Activated T-cell treated with anti-CD3 and anti-CD28 coated beads for 48 hours (primary cell): ENCODE measurements around the gene MME.

Source experiments
- DNase-seq: peaks from one replicate; pipeline ENCODE4 v3.0.0-alpha.2; 2020; ENCODE audit warnings: low read depth

MME gene

DNA sequence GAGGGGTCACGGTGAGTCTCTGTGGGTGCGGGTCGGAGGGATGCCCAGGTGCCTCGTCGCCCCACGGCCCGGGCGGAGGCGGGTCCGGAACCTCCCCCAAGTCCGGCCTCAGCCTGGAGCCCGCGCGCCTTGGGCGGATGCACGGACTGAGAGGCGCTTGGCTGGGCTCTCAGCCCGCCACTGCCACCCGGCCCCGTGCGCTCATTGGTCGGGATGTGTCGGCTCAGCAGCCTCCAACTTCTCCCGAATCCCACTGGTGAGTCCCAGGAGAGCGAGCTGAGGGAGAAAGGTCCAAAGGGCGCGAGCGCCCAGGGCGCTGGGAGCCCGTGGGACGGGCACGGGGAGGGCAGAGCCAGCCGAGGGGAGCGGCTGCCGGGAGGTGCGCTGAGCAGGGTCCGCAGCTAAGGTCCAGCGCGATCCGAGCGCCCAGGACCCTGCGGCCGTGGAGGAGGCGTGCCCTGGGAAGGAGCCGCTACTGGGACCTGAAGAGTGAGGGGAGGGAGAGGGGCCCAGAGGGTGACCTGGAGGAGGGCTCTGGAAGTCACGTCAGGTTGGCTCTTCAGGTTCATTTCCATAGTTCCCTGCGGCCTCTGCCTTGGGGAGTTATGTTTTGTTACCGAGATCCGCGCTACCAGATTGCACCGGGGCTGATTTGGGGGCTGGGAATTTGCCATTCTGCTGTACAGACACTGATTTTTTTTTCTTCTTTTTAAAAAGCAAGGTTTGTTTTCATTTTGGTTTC, at the start of gene MME:
Gene MME (plus strand): TSS at position 574 of the 742 bp plus-strand sequence. CDS start 3,849 bp downstream, outside the sequence.
- DNase-seq, result no peak

GRCh38 chr3:155031186-155031585, 48.9 kb upstream of the MME start:
- DNase-seq, result no peak

GRCh38 chr3:155032918-155033317, 47.2 kb upstream of the MME start:
- no peak for DNase-seq

DNA sequence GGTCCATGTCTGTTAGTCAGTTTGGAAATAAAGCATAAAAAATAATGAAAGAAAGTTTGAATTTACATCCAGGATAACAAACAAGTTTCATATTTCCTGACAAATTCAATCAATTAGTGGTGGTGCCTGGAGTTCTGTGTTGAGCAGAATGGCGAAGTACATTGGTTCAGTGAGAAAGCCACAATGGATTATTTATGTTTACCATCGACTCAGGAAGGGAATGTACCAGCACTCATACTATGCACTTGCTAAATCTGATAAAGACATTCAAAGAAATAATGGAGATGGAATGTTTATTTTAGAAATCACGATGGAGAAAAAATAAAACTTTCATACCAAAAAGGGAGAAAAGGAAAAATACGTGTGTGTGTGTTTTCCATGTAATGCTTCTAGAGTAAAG, 45.3 kb upstream of the MME start:
- DNase-seq, result no peak

GRCh38 chr3:155035553-155035952, 44.6 kb upstream of the MME start:
- no peak for DNase-seq

GRCh38 chr3:155037508-155038202, 42.5 kb upstream of the MME start:
- no peak for DNase-seq

DNA sequence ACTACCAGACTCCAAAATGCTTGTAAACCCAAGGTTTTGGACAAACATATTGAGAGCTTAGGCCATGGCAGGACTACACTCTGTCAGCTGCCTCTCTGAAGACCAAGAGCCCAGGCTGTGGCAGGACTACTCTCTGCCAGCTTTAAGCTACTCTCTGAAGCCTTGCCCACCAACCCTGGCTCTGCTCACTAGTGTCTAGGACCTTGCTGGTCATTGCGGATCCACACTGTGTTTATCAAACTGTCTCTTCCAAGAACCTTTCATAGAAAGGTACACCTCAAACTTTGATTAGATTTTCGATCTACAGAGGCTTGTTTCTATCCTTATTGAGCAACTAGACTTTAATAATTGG, 41.9 kb upstream of the MME start:
- no peak for DNase-seq

DNA sequence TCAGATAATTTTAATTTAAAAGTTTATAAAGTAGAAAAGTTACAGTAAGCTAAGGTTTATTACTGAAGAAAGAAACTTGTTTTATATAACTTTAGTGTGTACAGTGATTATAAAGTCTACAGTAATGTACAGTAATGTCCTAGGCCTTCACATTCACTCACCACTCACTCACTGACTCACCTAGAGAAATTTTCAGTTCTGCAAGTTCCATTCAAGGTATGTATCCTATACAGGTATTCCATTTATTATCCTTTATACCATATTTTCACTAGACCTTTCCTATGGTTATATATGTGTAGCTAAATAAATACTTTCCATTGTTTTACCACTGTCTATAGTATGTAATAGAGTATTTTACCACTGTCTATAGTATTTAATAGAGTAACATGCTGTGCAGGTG, 33.2 kb upstream of the MME start:
- DNase-seq, result no peak

GRCh38 chr3:155047672-155048071, 32.4 kb upstream of the MME start:
- DNase-seq, result no peak

- no peak for DNase-seq
These were observed 30.2 kb upstream of the MME start for GRCh38 chr3:155049959-155050358.

DNA sequence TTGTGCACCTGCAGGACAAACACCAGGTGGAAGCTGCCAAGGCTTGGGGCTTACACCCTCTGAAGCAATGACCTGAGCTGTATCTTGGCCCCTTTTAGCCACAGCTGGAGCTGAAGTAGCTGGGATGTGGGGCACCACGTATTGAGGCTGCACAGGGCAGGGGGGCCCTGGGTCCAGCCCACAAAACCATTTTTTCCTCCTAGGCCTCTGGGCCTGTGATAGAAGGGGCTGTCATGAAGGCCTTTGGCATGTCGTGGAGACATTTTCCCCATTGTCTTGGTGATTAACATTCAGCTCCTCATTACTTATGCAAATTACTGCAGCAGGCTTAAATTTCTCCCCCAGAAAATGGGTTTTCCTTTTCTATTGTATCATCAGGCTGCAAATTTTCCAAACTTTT, 27.6 kb upstream of the MME start:
- no peak for DNase-seq

DNA sequence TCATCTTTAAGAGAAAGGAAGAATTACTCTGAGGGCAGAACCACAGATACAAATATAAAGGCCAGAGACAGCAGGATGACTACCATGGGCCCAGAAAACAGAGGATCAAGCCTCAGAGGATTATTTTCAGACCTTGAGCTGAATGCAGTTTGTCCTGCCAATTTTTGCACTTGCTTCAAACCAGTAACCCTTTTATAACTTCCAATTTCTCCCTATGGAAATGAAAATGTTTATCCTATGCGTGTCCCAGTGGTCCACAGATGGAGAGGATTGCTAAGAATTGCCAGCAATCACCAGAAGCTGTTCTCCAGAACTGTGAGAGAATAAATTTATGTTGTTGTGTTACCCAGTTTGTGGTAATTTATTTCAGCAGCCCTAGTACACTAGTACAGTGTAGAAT, 26.4 kb upstream of the MME start:
- DNase-seq, result no peak

DNA sequence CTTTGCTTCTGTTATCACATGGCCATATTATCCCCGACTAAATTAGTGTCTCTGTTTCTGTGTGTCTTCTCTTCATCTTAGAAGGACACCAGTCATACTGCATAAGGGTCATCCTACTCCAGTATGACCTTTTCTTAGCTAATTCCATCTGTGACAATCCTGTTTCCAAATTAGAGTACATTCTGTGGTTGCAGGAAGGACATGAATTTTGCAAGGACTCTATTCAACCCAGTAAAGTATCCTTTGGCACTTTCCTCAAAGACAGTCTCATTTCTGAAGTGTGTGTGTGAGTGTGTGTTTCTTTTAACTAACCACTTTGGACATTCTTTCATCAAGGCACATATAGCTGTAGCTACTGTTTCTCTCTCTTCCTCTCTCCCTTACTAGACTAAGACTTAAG, 15.2 kb upstream of the MME start:
- no peak for DNase-seq

DNA sequence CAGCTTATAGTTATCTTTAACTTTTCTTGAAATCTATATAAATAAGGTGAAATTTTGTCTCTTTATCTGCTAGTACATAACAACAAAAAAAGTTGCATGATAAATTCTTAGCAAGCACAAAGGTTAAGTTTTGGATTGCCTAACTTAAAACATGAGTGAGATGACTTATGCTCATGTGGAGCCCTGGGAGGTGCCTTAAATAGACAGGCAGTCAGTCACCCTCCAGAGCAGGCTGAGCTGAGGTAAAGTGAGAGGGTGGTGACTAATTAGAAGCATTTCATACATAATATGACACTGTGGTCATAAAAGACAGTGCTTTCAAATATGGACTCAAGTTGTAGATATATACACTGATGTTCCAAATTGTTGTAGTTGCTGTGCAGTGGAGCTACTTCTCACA, 14.6 kb upstream of the MME start:
- no peak for DNase-seq

DNA sequence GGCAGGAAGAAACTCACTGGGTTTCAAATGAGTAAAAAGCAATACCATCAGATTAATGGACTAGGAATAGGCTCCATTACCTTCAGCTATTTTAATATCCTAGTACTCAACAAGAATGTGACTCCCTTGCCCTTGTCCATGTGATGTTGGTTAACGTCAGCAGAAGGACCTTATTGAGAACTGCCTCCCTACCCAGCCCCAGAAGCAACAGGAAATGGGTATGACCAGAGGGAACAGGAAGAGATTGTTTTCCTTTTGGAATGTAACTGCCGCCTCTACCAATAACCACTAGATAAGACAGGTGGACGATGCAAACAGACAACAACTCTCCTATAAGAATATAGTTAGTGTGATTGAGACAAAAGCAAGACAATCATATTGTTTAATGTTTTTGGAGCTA, 10.4 kb upstream of the MME start:
- DNase-seq, result no peak

DNA sequence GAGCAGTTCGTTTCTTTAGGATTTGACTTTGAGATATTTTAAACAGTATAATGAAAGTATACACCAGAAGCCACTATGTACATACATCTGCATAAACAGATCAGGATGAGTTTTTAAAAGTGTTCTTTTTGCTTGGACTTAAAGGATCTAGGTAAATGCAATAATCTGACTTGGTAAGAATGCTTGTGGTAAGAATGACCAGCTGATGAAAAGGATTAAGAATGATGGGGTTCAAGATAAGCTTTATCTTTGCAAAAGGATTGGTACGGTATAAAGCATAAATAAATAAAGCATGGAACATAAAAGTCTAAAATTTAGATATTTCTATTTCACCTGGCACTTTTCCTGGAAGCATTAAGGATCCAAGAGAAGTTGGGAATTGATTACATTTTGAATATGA, 9.8 kb upstream of the MME start:
- DNase-seq, result no peak

DNA sequence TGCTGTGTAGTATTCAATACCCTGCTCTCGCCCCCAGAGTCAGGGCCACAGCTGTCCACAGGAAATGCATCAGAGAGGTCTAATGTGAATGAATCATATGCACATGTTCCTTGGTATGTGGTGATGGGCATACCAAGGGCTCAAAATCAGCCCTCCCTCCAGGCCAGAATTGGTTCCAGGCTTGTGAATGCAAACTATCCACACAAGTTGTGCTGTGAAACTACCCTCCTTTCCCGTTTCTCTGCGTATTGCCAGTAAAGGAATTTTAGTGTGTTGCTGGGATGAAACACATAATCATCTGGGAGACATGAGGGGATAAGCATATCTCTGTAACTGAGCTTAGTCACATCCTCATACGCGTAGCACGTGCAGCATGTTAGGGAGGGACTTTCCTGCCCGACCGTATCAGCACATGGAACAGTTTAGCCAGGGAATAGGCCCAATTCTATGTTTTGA, 9.2 kb upstream of the MME start:
- DNase-seq, result no peak

DNA sequence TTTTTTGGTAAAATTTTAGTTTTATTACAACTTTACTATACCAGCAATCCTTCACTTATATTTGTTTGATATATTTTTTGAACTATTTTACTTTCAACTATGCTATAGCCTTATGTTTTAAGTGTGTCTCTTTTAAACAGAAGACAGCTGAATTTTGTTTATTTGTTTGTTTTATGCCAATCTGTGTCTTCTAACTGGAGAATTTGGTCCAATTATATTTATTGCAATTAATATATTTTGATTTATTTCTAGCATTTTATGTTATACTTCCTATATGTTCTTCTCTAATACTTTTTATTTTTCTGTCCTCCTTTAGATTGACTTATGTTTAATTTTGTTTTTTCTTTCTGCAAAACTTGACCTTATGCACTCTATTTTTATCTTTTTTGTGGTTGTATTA, 4.9 kb upstream of the MME start:
- DNase-seq, result no peak

- DNase-seq, result no peak
These were observed 3.2 kb upstream of the MME start for GRCh38 chr3:155076888-155077287.

DNA sequence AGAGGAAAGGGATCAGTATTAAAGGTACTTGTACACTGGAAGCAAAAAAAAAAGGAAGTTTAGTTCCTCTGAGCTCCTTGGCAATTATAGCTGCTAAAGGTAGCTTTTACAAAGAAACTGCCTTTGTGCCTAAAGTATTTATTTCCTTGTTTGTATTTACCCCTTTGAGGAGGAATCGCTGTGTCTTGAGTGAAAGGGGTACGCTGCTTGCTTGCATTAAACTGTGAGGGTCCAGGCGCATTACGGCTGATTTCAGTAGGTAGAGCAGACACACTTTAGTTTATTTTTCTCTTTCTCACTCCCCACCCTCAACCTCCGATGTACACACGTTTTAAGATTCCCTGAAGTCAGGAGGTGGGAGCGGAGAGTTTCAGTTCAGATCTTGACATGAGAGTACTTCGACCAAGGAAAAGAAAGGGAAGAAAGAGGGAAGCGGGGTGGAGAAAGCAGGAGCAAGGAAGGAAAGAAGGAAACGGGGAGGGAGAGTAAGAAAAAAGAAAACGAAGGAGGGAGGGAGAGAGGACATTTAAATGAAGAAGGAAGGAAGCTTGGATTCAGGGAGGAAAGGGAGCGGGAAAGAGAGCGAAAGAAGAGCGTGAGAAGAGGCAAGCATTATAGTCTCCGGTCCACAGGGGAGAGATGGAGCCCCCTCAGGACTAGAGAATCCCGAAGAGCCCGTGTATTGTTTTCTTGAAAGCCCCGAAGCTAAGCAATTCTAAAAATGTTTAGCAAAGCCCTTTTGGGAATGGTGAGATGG, 1.2 kb upstream of the MME start:
- DNase-seq, result no peak

DNA sequence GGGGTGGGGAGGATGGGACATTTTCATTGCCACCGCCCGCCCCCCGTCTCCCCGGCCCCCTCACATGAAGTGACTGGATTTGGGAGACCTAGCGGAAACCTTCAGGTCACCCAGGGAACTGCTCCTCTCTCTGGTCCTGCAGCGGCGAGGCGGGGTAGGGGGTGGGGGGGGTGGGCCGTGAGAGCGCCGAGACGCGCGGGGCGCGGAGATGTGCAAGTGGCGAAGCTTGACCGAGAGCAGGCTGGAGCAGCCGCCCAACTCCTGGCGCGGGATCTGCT, 712 bp upstream of the MME start:
- DNase-seq, result no peak

DNA sequence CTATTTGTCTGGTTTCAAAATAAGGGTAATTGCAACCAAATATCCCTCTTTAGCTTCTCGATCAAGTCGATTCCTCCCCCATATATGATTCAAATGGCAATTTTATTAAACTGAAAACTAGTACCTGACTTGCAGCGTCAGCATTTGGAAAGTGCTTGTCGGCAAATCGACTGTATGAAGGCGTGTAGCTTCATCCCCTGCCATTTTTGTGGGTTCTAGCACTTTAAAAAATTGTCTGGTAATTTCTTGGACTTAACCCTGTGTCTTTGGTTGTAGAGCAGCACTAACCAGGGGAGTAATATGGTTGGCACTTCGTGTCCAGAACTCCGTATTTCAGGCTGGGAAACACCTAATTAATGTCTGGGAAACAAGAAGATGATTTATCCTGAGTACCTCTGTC, 573 bp downstream of the MME start:
- no peak for DNase-seq

DNA sequence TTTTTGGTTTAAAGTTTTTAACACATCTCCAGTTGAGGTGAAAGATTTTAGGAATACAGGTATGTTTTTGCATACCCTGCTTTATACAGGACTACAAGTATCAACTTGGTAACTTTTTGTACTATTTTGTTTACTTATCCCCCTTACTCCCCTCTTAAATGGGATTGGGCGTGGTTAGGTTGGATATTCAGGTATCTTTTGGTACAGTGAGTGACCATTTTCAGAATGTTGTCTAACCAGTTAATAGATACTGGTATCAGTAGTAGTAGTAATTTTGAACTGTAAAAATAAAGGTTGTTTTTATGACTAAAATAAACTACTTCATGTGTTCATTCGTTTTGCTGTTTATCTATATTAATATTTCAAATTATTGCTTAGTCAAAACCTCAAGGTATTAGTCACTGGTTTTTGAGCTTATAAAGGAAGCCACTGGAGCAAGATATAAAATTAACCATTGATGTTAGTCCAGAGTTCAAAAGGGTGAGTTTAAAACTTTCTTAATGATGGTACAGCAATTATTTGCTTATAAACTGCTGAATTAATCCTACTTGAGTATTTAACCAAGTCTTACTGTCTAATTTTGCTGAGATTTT, 3.3 kb downstream of the MME start:
- DNase-seq, result no peak
